CD4-positive, alpha-beta memory T cell (primary cell): ENCODE data around the gene GTF2A1. TPM values are rescaled to one million over a fixed set of nuclear protein-coding genes. Genes with fewer than 3 reads are reported as not detected.
A peak's percentile ranks its signal among the peaks of the same experiment; 100 is the strongest.

Experiments used
- CTCF ChIA-PET: fragments of 350-600 bp; sonication (Branson Sonifier 250); formaldehyde crosslinking; loops from one replicate; lab custom pipeline; 2021; ENCODE audit warnings: inconsistent platforms; ENCODE audit not compliant: partially characterized antibody; lab: Charles Lee
- POLR2A ChIA-PET: fragments of 350-600 bp; sonication (Branson Sonifier 250); formaldehyde crosslinking; loops from one replicate; lab custom pipeline; 2021; ENCODE audit not compliant: partially characterized antibody; lab: Charles Lee
- DNase-seq, 5 donors: peaks; one replicate each; pipeline versions ENCODE4 v3.0.0 to v3.0.0-alpha.2; 2020 to 2022; ENCODE audit warnings: mixed read lengths in 1 of 5
- H3K27ac ChIP-seq: one replicate; pipeline ENCODE4 v1.7.0; 2013; ENCODE audit warnings: low read depth, low read length
- H3K27me3 ChIP-seq: 2 replicates; pipeline ENCODE4 v1.7.0; 2013; ENCODE audit warnings: mild to moderate bottlenecking, low read length, moderate library complexity; ENCODE audit not compliant: insufficient read depth
- H3K36me3 ChIP-seq: 2 replicates; pipeline ENCODE4 v1.7.0; 2013; ENCODE audit warnings: mild to moderate bottlenecking, low read length, moderate library complexity; ENCODE audit not compliant: insufficient read depth
- H3K4me1 ChIP-seq: 2 replicates; pipeline ENCODE4 v1.7.0; 2013; ENCODE audit warnings: mild to moderate bottlenecking, low read length, moderate library complexity; ENCODE audit not compliant: insufficient read depth
- H3K4me3 ChIP-seq, 2 donors: one replicate each; pipeline ENCODE4 v1.7.0; 2013; ENCODE audit warnings: low read length in 2 of 2, mild to moderate bottlenecking in 1 of 2
- H3K9me3 ChIP-seq, 2 donors: one replicate each; pipeline ENCODE4 v1.7.0; 2013; ENCODE audit warnings: low read length in 2 of 2, control low read depth in 1 of 2; ENCODE audit not compliant: control insufficient read depth in 1 of 2
- H3K27ac Mint-ChIP-seq, 7 donors: one replicate each; pipeline ENCODE4 v1.8.0; 2020 to 2021; ENCODE audit warnings: mixed read lengths in 7 of 7, mild to moderate bottlenecking in 6 of 7, inconsistent platforms in 3 of 7, moderate library complexity in 3 of 7
- H3K27me3 Mint-ChIP-seq, 2 donors: one replicate each; pipeline ENCODE4 v1.8.0; 2020 to 2021; ENCODE audit warnings: mixed read lengths in 2 of 2
- H3K36me3 Mint-ChIP-seq, 2 donors: one replicate each; pipeline ENCODE4 v1.8.0; 2020 to 2021; ENCODE audit warnings: mixed read lengths in 2 of 2, inconsistent platforms in 1 of 2, mild to moderate bottlenecking in 1 of 2
- H3K4me1 Mint-ChIP-seq, 4 donors: one replicate each; pipeline ENCODE4 v1.8.0; 2020 to 2021; ENCODE audit warnings: mixed read lengths in 4 of 4, mild to moderate bottlenecking in 1 of 4
- H3K4me3 Mint-ChIP-seq, 8 donors: one replicate each; pipeline ENCODE4 v1.8.0; 2020 to 2021; ENCODE audit warnings: mixed read lengths in 8 of 8, mild to moderate bottlenecking in 7 of 8, moderate library complexity in 6 of 8, inconsistent platforms in 3 of 8
- H3K9me3 Mint-ChIP-seq, 8 donors: one replicate each; pipeline ENCODE4 v1.8.0; 2020 to 2021; ENCODE audit warnings: mixed read lengths in 8 of 8, mild to moderate bottlenecking in 5 of 8, inconsistent platforms in 3 of 8, moderate library complexity in 1 of 8
- intact Hi-C: fragments of 100-400 bp; cut with micrococcal nuclease; formaldehyde crosslinking; loops from one replicate; pipeline ENCODE4 v1.15.1; 2023
- polyA plus RNA-seq, 2 donors: library from polyadenylated mRNA; unstranded; fragments of 300-500 nt; fragmentation: Illumina TruSeq; gene quantifications; one replicate each; pipeline ENCODE4 v1.2.3, GENCODE V29; 2021
- total RNA-seq, 2 experiments: library from RNA; stranded (reverse); gene quantifications; one replicate each; pipeline ENCODE4 v1.2.3, GENCODE V29; 2021

GTF2A1 gene
- total and polyA plus RNA-seq, 4 experiments from 2014 or later: 8.9 to 40.8 (median 22.7) TPM

DNA sequence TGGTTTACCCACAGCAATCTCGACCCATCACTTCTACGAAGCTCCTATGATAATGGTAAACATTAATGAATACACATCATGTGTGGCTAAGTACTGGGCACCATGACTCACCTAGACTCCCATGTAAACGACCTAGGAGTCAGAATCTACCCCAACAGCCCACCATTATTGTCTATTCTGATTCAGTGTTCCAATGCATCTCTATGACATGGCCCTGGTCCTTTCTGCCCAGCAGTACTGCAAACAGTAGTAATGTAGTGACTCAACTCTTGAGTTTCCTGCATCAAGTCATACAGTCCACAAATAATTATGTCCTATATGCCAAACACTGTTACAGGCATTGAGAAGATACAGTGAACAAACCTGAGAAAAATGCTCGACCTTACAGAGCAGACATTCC is 14.6 kb downstream of the GTF2A1 start:
- H3K9me3 ChIP-seq: no peaks in the 10 kb centered on the region
- DNase-seq: no peak
- Mint-ChIP-seq H3K4me3 (no peak overlapping the region), H3K4me1 (peaks cover 24 to 52% (median 31%) of the 10 kb centered on the region in 4 donors), H3K27ac (peak overlapping the region in 2 of 7 donors; percentile 4 to 54), H3K9me3 (no peaks in the 10 kb centered on the region), H3K27me3 (no peaks in the 10 kb centered on the region), H3K36me3 (peaks cover 45 to 84% of the 10 kb centered on the region in 2 donors)
- CTCF ChIA-PET: no interaction called here
- no peak overlapping the region for H3K27ac ChIP-seq
- H3K4me3 ChIP-seq: no peak overlapping the region
- H3K4me1 ChIP-seq: peaks cover 6% of the 10 kb centered on the region
- H3K27me3 ChIP-seq: no peaks in the 10 kb centered on the region
- POLR2A ChIA-PET: no interaction called here
- intact Hi-C loops: loop anchor here (2.0 kb wide), 1 partner anchor 13 kb away; no protein-coding TSS in a partner anchor
- H3K36me3 ChIP-seq: peaks cover 30% of the 10 kb centered on the region

DNA sequence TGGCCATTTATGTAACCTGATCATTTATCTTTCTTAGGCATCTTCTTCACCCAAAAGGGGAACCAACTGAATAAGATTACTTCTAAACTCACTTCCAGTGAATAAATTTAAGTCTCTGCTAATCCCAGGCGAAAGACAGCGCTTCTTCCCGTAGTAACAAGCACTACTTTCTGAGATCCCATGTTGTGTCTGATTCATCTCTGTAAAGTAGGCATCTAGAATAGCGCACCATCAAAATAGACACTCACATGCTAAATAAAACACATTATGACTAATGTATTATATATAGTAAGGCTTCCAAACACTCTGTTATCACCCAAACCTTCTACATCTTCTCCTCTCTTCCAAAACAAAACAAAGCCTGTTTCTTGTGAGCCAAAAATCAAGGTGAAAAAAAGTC is 15.1 kb downstream of the GTF2A1 start:
- no peaks in the 10 kb centered on the region for H3K9me3 Mint-ChIP-seq
- no peak for DNase-seq
- H3K9me3 ChIP-seq: no peaks in the 10 kb centered on the region
- H3K27ac ChIP-seq: no peak overlapping the region
- H3K27me3 ChIP-seq: no peaks in the 10 kb centered on the region
- no peak overlapping the region for H3K4me3 Mint-ChIP-seq
- ChIA-PET CTCF (no interaction called here), POLR2A (no interaction called here)
- intact Hi-C loops: loop anchor here (2.0 kb wide), 1 partner anchor 13 kb away; no protein-coding TSS in a partner anchor
- peaks cover 9% of the 10 kb centered on the region for H3K4me1 ChIP-seq
- peaks cover 28% of the 10 kb centered on the region for H3K36me3 ChIP-seq
- H3K27me3 Mint-ChIP-seq: no peaks in the 10 kb centered on the region
- peaks cover 23 to 51% (median 29%) of the 10 kb centered on the region in 4 donors for H3K4me1 Mint-ChIP-seq
- peaks cover 46 to 81% of the 10 kb centered on the region in 2 donors for H3K36me3 Mint-ChIP-seq
- H3K27ac Mint-ChIP-seq: peak overlapping the region in 2 of 7 donors; percentile 4 to 60
- H3K4me3 ChIP-seq: no peak overlapping the region

DNA sequence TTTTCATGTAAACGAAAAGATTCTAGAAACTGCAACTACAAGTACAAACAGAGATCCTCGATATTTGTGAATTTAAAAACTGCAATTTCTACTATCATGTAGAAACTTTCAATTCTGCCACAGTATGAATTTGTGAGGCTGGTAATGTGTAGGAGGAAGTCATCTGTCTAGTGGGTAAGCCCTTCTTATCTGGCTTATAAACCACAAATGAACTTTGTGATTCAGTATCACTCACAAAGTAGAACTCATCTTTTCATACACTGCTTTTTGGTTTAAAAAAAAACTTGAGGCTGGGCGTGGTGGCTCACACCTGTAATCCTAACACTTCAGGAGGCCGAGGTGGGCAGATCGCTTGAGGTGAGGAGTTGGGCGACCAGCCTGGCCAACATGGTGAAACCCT is 20.7 kb downstream of the GTF2A1 start:
- Mint-ChIP-seq H3K9me3 (no peaks in the 10 kb centered on the region), H3K27ac (peak overlapping the region; percentile 82 to 89 (median 86)), H3K36me3 (peaks cover 44 to 61% of the 10 kb centered on the region in 2 donors), H3K27me3 (no peaks in the 10 kb centered on the region), H3K4me1 (peaks cover 18 to 38% (median 23%) of the 10 kb centered on the region in 4 donors), H3K4me3 (peak overlapping the region in 6 of 8 donors; percentile 9 to 65 (median 48))
- intact Hi-C loops: loop anchor here (1.0 kb wide), 1 partner anchor 19 kb away; no protein-coding TSS in a partner anchor
- H3K36me3 ChIP-seq: peaks cover 29% of the 10 kb centered on the region
- no peak overlapping the region for H3K27ac ChIP-seq
- no peaks in the 10 kb centered on the region for H3K27me3 ChIP-seq
- ChIA-PET POLR2A (no interaction called here), CTCF (interaction anchor here (1.0 to 1.4 kb wide), 2 partner anchors 8 to 204 kb away, joined by 4 read pairs; no protein-coding TSS in a partner anchor)
- no peak overlapping the region for H3K4me3 ChIP-seq
- H3K4me1 ChIP-seq: peaks cover 14% of the 10 kb centered on the region
- no peaks in the 10 kb centered on the region for H3K9me3 ChIP-seq
- peak in 4 of 5 donors; percentile 12 to 19 (median 14) for DNase-seq

DNA sequence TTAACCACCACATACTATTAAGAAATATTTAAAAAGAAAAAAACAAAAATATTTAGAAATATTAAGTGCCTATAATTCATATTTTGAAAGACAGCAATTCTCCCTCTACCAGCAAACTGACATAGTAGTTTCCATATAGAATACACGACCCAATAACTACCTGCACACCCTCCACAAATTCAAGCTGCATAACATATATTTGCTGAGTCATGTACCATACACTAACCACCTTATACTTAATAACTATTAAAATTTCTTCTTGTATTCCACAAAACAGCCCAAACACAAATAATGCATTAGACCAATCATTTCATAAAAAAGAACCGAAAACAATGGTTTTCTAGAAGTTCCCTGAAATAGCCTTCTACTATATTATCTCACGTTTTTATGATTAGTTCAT is 21.7 kb downstream of the GTF2A1 start:
- Mint-ChIP-seq H3K4me1 (peaks cover 17 to 42% (median 27%) of the 10 kb centered on the region in 4 donors), H3K27me3 (no peaks in the 10 kb centered on the region), H3K4me3 (no peak overlapping the region), H3K9me3 (no peaks in the 10 kb centered on the region), H3K27ac (peak overlapping the region in 1 of 7 donors; percentile 86), H3K36me3 (peaks cover 49 to 63% of the 10 kb centered on the region in 2 donors)
- Histone ChIP-seq H3K4me3 (no peak overlapping the region), H3K27ac (no peak overlapping the region), H3K4me1 (peaks cover 20% of the 10 kb centered on the region), H3K27me3 (no peaks in the 10 kb centered on the region), H3K36me3 (peaks cover 37% of the 10 kb centered on the region), H3K9me3 (no peaks in the 10 kb centered on the region)
- CTCF ChIA-PET: no interaction called here
- intact Hi-C loops: no loop called here
- POLR2A ChIA-PET: interaction anchor here (1.6 kb wide), 1 partner anchor 22 kb away, joined by 6 read pairs; the partner anchor contains the start of gene GTF2A1
- DNase-seq: no peak

DNA sequence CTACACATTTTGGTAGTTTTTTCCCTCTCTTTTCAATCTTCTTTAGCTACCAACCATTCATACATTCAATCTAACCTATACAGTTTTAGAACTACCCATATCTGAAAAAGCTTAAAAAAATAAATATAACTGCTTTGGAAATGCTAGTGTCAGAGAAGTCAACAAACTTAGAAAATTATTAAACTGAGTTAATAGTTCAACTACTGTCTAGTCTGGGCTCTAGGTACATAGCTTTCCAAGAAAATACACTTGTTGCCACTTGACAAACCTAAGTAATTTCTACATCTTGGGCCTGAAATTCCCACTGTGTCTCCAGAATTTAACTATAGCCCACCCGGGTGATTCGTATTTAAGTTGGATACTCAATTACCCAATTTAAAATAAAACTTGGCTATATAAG is 22.1 kb downstream of the GTF2A1 start:
- Mint-ChIP-seq H3K36me3 (peaks cover 50 to 63% of the 10 kb centered on the region in 2 donors), H3K4me1 (peaks cover 18 to 42% (median 27%) of the 10 kb centered on the region in 4 donors), H3K27me3 (no peaks in the 10 kb centered on the region), H3K9me3 (no peaks in the 10 kb centered on the region), H3K27ac (peak overlapping the region in 1 of 7 donors; percentile 10), H3K4me3 (no peak overlapping the region)
- H3K4me3 ChIP-seq: no peak overlapping the region
- intact Hi-C loops: no loop called here
- H3K4me1 ChIP-seq: peaks cover 24% of the 10 kb centered on the region
- no peak for DNase-seq
- CTCF ChIA-PET: interaction anchor here (0.9 kb wide), 1 partner anchor 202 kb away, joined by 3 read pairs; no protein-coding TSS in a partner anchor
- H3K27ac ChIP-seq: no peak overlapping the region
- peaks cover 36% of the 10 kb centered on the region for H3K36me3 ChIP-seq
- H3K27me3 ChIP-seq: no peaks in the 10 kb centered on the region
- no peaks in the 10 kb centered on the region for H3K9me3 ChIP-seq
- POLR2A ChIA-PET: interaction anchor here (0.9 to 1.6 kb wide), 2 partner anchors 16 to 22 kb away, joined by 3 to 6 read pairs; partner anchors contain the start of gene GTF2A1

DNA sequence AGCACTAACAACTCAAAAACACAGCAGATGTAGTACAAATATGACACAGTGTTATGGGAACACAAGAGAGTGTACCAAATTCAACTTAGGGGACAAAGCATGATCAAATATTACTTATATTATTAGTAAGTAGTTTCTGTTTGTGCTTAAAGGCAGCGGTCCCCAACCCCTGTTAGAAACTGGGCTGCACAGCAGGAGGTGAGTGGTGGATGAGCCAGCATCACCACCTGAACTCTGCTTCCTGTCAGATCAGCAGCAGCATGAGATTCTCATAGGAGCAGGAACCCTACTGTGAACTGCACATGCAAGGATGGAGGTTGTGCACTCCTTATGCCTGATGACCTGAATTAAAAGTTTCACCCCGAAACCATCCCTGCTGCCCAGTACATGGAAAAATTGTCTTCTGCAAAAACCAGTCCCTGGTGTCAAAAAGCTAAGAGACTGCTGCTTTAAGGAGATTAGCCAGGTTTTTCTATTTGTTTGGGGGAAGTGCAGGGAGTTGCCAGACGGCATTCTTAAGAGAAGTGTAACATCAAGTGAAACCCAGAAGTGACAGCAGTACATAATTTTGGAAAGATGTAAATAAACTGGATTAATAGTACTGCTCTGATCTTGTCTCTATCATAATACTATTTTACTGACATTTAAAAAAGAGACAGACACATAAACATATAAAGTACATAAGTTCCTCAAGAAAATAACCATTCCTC is 26.7 kb downstream of the GTF2A1 start:
- intact Hi-C loops: loop anchor here (2.0 kb wide), 1 partner anchor 13 kb away; no protein-coding TSS in a partner anchor
- POLR2A ChIA-PET: interaction anchor here (1.3 kb wide), 1 partner anchor 25 kb away, joined by 5 read pairs; no protein-coding TSS in a partner anchor
- no peak overlapping the region for H3K27ac ChIP-seq
- peaks cover 25% of the 10 kb centered on the region for H3K36me3 ChIP-seq
- H3K27me3 ChIP-seq: no peaks in the 10 kb centered on the region
- H3K4me3 Mint-ChIP-seq: no peak overlapping the region
- CTCF ChIA-PET: interaction anchor here (1.0 kb wide), 1 partner anchor 24 kb away, joined by 3 read pairs; no protein-coding TSS in a partner anchor
- DNase-seq: no peak
- H3K4me1 Mint-ChIP-seq: peaks cover 34 to 60% (median 43%) of the 10 kb centered on the region in 4 donors
- no peaks in the 10 kb centered on the region for H3K9me3 ChIP-seq
- H3K36me3 Mint-ChIP-seq: peaks cover 52 to 61% of the 10 kb centered on the region in 2 donors
- no peak overlapping the region for H3K4me3 ChIP-seq
- peak overlapping the region; percentile 23 to 84 (median 69) for H3K27ac Mint-ChIP-seq
- H3K27me3 Mint-ChIP-seq: no peaks in the 10 kb centered on the region
- H3K9me3 Mint-ChIP-seq: no peaks in the 10 kb centered on the region
- H3K4me1 ChIP-seq: peaks cover 54% of the 10 kb centered on the region

DNA sequence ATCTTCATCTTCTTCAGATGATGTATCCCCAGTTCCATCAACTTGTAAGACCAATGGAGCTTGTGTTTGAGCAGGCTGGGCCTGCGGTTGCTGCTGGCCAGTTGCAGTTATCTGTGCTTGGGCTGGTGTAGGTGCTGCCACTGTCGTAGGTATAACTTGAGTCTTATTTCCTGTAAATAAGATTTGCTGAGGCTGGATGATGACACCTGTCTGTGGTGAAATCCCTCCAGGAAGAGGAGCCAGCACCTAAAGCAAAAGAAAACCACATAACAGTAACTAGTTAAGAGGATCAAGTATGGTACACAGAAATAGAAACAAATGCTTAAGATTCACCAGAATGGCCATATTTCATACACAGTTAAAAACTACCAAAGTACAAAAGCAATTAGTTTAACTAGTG is 28.2 kb downstream of the GTF2A1 start:
- intact Hi-C loops: loop anchor here (2.0 kb wide), 1 partner anchor 14 kb away; no protein-coding TSS in a partner anchor
- DNase-seq: peak; percentile 31 to 49 (median 43)
- Mint-ChIP-seq H3K27ac (peak overlapping the region; percentile 68 to 93 (median 93)), H3K36me3 (peaks cover 57 to 69% of the 10 kb centered on the region in 2 donors), H3K27me3 (no peaks in the 10 kb centered on the region), H3K4me1 (peaks cover 34 to 70% (median 48%) of the 10 kb centered on the region in 4 donors), H3K9me3 (no peaks in the 10 kb centered on the region), H3K4me3 (peak overlapping the region; percentile 69 to 84 (median 82))
- Histone ChIP-seq H3K27me3 (no peaks in the 10 kb centered on the region), H3K36me3 (peaks cover 25% of the 10 kb centered on the region), H3K4me1 (peaks cover 59% of the 10 kb centered on the region), H3K4me3 (no peak overlapping the region), H3K27ac (peak overlapping the region; percentile 21), H3K9me3 (no peaks in the 10 kb centered on the region)
- ChIA-PET POLR2A (interaction anchor here (1.3 to 2.8 kb wide), 3 partner anchors 22 to 29 kb away, joined by 5 to 16 read pairs (median 8); partner anchors contain the start of gene GTF2A1), CTCF (interaction anchor here (1.0 to 1.7 kb wide), 4 partner anchors 8 to 23 kb away, joined by 3 to 6 read pairs (median 4); no protein-coding TSS in a partner anchor)
